Endothelial cell of umbilical vein (primary cell): ENCODE data around the gene TRIM3.

Experiments
- CTCF ChIP-seq, 2 donors: IDR thresholded peaks; 1 replicate in 1 of 2; 2 replicates in 1 of 2; pipeline ENCODE4 v1.5.1; 2011; ENCODE audit warnings: low read length in 2 of 2, mild to moderate bottlenecking in 2 of 2, moderate library complexity in 2 of 2, control low read depth in 1 of 2, inconsistent platforms in 1 of 2, low read depth in 1 of 2; ENCODE audit not compliant: insufficient read depth in 1 of 2; ENCODE audit errors: extremely low read depth in 1 of 2
- EZH2 ChIP-seq: IDR thresholded peaks from 2 replicates; pipeline ENCODE4 v1.6.1; 2012; ENCODE audit warnings: borderline replicate concordance, low read depth, mild to moderate bottlenecking, moderate library complexity, low read length, inconsistent platforms; ENCODE audit not compliant: severe bottlenecking
- POLR2A ChIP-seq: IDR thresholded peaks from 2 replicates; pipeline ENCODE4 v1.6.1; 2012; ENCODE audit warnings: low read depth, mild to moderate bottlenecking, control low read depth, low read length

GRCh38 chr11:6480299-6480914 is 6.7 kb upstream of the TRIM3 start:
- no peak for TF ChIP-seq EZH2
- TF ChIP-seq CTCF (IDR thresholded peaks at IDR 0.05; ENCODE audit: extremely low read depth in 1 of 2, insufficient read depth in 1 of 2, low read depth in 1 of 2, low read length in 2 of 2) = no peak
- TF ChIP-seq POLR2A = peak; percentile 9
